ENCODE data around the gene TCF20. TPM values are rescaled to one million over a fixed set of nuclear protein-coding genes. Genes with fewer than 3 reads are reported as not detected.

Gene TCF20
- total RNA-seq, 1 donor from 2014 or later: 53.7 TPM

DNA sequence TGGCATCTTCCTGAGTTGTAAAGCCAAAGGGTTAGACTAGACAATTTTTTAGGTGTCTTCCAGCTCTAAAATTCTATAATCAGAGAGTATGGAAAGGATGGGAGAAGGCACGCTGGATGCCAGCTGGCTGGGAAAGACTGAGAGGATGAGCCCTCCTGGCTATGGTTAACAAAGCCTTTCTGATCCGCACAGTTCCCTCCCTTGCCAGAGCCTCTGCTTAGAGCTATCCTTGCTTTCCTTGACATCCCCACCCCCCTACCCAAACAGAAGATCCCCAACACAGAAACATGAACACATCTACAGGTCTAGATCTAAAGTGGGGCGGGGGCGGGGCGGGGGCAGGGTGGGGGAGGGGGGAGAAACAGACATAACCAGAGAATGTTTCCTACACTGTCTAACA, 6.5 kb downstream of the TCF20 start:
- H3K9me3 Mint-ChIP-seq: no peaks in the 10 kb centered on the region
- H3K27ac ChIP-seq: no peak overlapping the region
- no peak overlapping the region for H2AFZ ChIP-seq (replicated peaks)
- H3K36me3 Mint-ChIP-seq: peaks cover 6% of the 10 kb centered on the region
- peaks cover 16% of the 10 kb centered on the region for H3F3A ChIP-seq (ENCODE audit: low read depth)
- peaks cover 100% of the 10 kb centered on the region for H3K79me2 ChIP-seq (ENCODE audit: low read depth)
- H3K36me3 ChIP-seq: no peaks in the 10 kb centered on the region
- H3K9me3 ChIP-seq (ENCODE audit: low read depth): no peaks in the 10 kb centered on the region
- H3K27me3 ChIP-seq: no peaks in the 10 kb centered on the region
- TF ChIP-seq EZH2 (IDR thresholded peaks at IDR 0.05) (no peak), EZH2phosphoT487 (IDR thresholded peaks at IDR 0.05) (no peak)
- TF ChIP-seq, protein P1, sequence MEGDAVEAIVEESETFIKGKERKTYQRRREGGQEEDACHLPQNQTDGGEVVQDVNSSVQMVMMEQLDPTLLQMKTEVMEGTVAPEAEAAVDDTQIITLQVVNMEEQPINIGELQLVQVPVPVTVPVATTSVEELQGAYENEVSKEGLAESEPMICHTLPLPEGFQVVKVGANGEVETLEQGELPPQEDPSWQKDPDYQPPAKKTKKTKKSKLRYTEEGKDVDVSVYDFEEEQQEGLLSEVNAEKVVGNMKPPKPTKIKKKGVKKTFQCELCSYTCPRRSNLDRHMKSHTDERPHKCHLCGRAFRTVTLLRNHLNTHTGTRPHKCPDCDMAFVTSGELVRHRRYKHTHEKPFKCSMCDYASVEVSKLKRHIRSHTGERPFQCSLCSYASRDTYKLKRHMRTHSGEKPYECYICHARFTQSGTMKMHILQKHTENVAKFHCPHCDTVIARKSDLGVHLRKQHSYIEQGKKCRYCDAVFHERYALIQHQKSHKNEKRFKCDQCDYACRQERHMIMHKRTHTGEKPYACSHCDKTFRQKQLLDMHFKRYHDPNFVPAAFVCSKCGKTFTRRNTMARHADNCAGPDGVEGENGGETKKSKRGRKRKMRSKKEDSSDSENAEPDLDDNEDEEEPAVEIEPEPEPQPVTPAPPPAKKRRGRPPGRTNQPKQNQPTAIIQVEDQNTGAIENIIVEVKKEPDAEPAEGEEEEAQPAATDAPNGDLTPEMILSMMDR (IDR thresholded peaks at IDR 0.05): no peak
- H3K4me1 ChIP-seq: peaks cover 32% of the 10 kb centered on the region
- DNase-seq (ENCODE audit: low spot score): no peak
- H3K27ac Mint-ChIP-seq: no peak overlapping the region
- H3K4me3 Mint-ChIP-seq: no peak overlapping the region
- no peak overlapping the region for H3K4me2 ChIP-seq
- no peak overlapping the region for H3K9ac ChIP-seq
- peaks cover 100% of the 10 kb centered on the region for H4K20me1 ChIP-seq (ENCODE audit: low read depth)
- peaks cover 46% of the 10 kb centered on the region for H3K4me1 Mint-ChIP-seq
- no peak overlapping the region for H3K4me3 ChIP-seq
- H3K27me3 Mint-ChIP-seq (ENCODE audit: insufficient read depth, low read depth): peaks cover 4% of the 10 kb centered on the region

DNA sequence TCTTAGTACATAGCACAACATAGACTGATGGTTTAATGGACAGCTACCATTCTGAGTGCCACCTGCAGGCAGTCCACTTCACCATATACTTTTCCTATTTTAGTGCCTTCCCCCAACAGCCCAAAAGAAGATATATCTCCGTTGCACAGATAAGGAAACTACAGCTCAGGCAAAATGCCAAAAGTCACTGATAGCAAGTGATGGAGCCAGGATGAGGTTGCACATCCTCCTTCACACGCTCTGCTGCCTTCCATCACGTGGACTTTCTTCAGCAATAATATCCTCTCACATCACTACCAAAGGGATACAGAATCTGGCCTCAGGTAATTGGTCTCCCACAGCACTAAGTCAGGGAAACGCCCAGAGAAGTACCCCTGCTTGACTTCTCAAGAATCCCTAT, 7.5 kb downstream of the TCF20 start:
- H3K36me3 ChIP-seq: no peaks in the 10 kb centered on the region
- no peaks in the 10 kb centered on the region for H3K27me3 ChIP-seq
- H3K4me2 ChIP-seq: no peak overlapping the region
- H3F3A ChIP-seq (ENCODE audit: low read depth): peaks cover 11% of the 10 kb centered on the region
- Mint-ChIP-seq H3K27ac (no peak overlapping the region), H3K9me3 (no peaks in the 10 kb centered on the region), H3K36me3 (peaks cover 6% of the 10 kb centered on the region), H3K4me3 (no peak overlapping the region), H3K27me3 (ENCODE audit: insufficient read depth, low read depth) (peaks cover 4% of the 10 kb centered on the region), H3K4me1 (peaks cover 44% of the 10 kb centered on the region)
- DNase-seq (ENCODE audit: low spot score): no peak
- no peaks in the 10 kb centered on the region for H3K9me3 ChIP-seq (ENCODE audit: low read depth)
- no peak overlapping the region for H3K27ac ChIP-seq
- H2AFZ ChIP-seq (replicated peaks): no peak overlapping the region
- H3K9ac ChIP-seq: no peak overlapping the region
- peaks cover 100% of the 10 kb centered on the region for H4K20me1 ChIP-seq (ENCODE audit: low read depth)
- H3K4me3 ChIP-seq: no peak overlapping the region
- TF ChIP-seq EZH2phosphoT487 (IDR thresholded peaks at IDR 0.05) (no peak), EZH2 (IDR thresholded peaks at IDR 0.05) (no peak)
- TF ChIP-seq, protein P1 (IDR thresholded peaks at IDR 0.05): no peak
- peaks cover 100% of the 10 kb centered on the region for H3K79me2 ChIP-seq (ENCODE audit: low read depth)
- peaks cover 32% of the 10 kb centered on the region for H3K4me1 ChIP-seq

DNA sequence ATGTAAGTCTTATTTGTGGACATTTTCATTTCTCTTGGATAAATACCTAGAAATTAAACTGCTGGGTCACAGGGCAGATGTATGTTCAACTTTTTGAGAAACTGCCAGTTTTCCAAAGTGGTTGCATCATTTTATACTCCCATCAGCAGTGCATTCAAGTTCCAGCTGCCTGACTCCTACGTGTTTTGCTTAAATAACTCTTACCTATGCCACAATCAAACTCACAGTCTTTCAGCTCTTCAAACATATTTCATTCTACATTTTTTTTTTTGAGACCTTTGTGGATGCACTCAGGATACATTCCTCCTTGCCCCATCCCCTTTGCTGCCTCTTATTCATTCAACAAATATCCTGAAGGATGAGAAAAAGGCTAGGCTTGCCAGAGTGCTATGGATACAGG, 9.2 kb downstream of the TCF20 start:
- H3F3A ChIP-seq (ENCODE audit: low read depth): peaks cover 11% of the 10 kb centered on the region
- no peaks in the 10 kb centered on the region for H3K9me3 ChIP-seq (ENCODE audit: low read depth)
- TF ChIP-seq, protein P1 (IDR thresholded peaks at IDR 0.05): no peak
- no peak for TF ChIP-seq EZH2phosphoT487 (IDR thresholded peaks at IDR 0.05)
- no peak for TF ChIP-seq EZH2 (IDR thresholded peaks at IDR 0.05)
- no peak for DNase-seq (ENCODE audit: low spot score)
- Mint-ChIP-seq H3K4me3 (no peak overlapping the region), H3K36me3 (peaks cover 6% of the 10 kb centered on the region), H3K27me3 (ENCODE audit: insufficient read depth, low read depth) (peaks cover 4% of the 10 kb centered on the region), H3K9me3 (no peaks in the 10 kb centered on the region), H3K4me1 (peaks cover 40% of the 10 kb centered on the region), H3K27ac (no peak overlapping the region)
- no peak overlapping the region for H3K4me2 ChIP-seq
- no peak overlapping the region for H3K4me3 ChIP-seq
- peaks cover 100% of the 10 kb centered on the region for H3K79me2 ChIP-seq (ENCODE audit: low read depth)
- no peaks in the 10 kb centered on the region for H3K36me3 ChIP-seq
- peaks cover 42% of the 10 kb centered on the region for H3K4me1 ChIP-seq
- no peaks in the 10 kb centered on the region for H3K27me3 ChIP-seq
- no peak overlapping the region for H3K27ac ChIP-seq
- H3K9ac ChIP-seq: no peak overlapping the region
- no peak overlapping the region for H2AFZ ChIP-seq (replicated peaks)
- peaks cover 100% of the 10 kb centered on the region for H4K20me1 ChIP-seq (ENCODE audit: low read depth)

Data from neural progenitor cell (in vitro differentiated cells).